Colonic mucosa (tissue), 4 donors: ENCODE measurements around the gene STK38L. TPM values are rescaled to one million over a fixed set of nuclear protein-coding genes. Genes with fewer than 3 reads are reported as not detected.

ENCODE experiments used
- DNase-seq: peaks from one replicate; pipeline ENCODE4 v3.0.0-alpha.2; 2020
- H3K27ac ChIP-seq: fragments of 200-600 bp; one replicate; pipeline ENCODE4 v1.8.0; 2021
- H3K27me3 ChIP-seq: fragments of 200-600 bp; one replicate; pipeline ENCODE4 v1.8.0; 2021
- H3K36me3 ChIP-seq: fragments of 200-600 bp; one replicate; pipeline ENCODE4 v1.8.0; 2021
- H3K4me1 ChIP-seq: fragments of 200-600 bp; one replicate; pipeline ENCODE4 v1.8.0; 2021; ENCODE audit warnings: mild to moderate bottlenecking
- H3K4me3 ChIP-seq: fragments of 200-600 bp; one replicate; pipeline ENCODE4 v1.8.0; 2021
- H3K9ac ChIP-seq, 2 donors: one replicate each; pipeline ENCODE4 v1.7.0; 2013; ENCODE audit warnings: control low read depth in 2 of 2, low read depth in 2 of 2, low read length in 2 of 2
- H3K9me3 ChIP-seq: fragments of 200-600 bp; one replicate; pipeline ENCODE4 v1.8.0; 2021
- intact Hi-C: fragments of 100-400 bp; cut with DNase I; formaldehyde crosslinking; loops from one replicate; pipeline ENCODE4 v1.14.1; 2022
- total RNA-seq, 2 donors: library from RNA; stranded (reverse); fragmentation: NEBNext Ultra II Directional in 1 of 2; extraction: Animal tissue kit (Norgen Biotek cat#: 25700) in 1 of 2; gene quantifications; one replicate each; pipeline ENCODE4 v1.2.1, GENCODE V29; 2021
- TF ChIP-seq, protein P1 (sequence below): fragments of 200-600 bp; IDR thresholded peaks from one replicate; pipeline ENCODE4 v1.8.0; 2022; ENCODE audit warnings: antibody characterized with exemption, mild to moderate bottlenecking
- donor health status: healthy.
- donor health status: DM: no; HTN: no; CAD: no.
- donor health status: DM: no; HTN: no; CAD: no.

Gene STK38L
- total RNA-seq, 2 donors from 2014 or later: 41.9 to 76.6 TPM

DNA sequence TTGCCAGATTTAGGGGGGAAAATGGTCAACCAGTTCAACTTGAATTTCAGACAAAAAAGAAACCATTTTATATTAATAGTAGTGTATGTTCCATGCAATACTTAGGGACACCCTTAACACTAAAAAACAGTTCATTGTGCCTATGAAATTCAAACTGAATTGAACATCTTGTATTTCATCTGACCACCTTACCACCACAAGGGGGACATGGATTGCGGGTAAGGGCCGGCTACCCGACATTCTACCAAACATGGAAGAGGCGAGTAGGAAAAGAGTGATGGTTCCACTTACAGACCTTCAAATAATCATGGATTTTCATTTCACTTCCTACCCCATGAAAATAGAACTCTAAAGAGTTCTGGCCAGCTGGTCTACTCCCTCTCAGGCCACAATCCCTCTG lies 10.3 kb upstream of the STK38L start:
- no peaks in the 10 kb centered on the region for H3K9me3 ChIP-seq
- no peak for DNase-seq
- H3K36me3 ChIP-seq: no peaks in the 10 kb centered on the region
- H3K4me1 ChIP-seq: no peaks in the 10 kb centered on the region
- no peak overlapping the region for H3K27ac ChIP-seq
- intact Hi-C loops: no loop called here
- H3K4me3 ChIP-seq: no peak overlapping the region
- TF ChIP-seq, protein P1, sequence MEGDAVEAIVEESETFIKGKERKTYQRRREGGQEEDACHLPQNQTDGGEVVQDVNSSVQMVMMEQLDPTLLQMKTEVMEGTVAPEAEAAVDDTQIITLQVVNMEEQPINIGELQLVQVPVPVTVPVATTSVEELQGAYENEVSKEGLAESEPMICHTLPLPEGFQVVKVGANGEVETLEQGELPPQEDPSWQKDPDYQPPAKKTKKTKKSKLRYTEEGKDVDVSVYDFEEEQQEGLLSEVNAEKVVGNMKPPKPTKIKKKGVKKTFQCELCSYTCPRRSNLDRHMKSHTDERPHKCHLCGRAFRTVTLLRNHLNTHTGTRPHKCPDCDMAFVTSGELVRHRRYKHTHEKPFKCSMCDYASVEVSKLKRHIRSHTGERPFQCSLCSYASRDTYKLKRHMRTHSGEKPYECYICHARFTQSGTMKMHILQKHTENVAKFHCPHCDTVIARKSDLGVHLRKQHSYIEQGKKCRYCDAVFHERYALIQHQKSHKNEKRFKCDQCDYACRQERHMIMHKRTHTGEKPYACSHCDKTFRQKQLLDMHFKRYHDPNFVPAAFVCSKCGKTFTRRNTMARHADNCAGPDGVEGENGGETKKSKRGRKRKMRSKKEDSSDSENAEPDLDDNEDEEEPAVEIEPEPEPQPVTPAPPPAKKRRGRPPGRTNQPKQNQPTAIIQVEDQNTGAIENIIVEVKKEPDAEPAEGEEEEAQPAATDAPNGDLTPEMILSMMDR: no peak
- H3K27me3 ChIP-seq: no peaks in the 10 kb centered on the region
- no peak overlapping the region for H3K9ac ChIP-seq

DNA sequence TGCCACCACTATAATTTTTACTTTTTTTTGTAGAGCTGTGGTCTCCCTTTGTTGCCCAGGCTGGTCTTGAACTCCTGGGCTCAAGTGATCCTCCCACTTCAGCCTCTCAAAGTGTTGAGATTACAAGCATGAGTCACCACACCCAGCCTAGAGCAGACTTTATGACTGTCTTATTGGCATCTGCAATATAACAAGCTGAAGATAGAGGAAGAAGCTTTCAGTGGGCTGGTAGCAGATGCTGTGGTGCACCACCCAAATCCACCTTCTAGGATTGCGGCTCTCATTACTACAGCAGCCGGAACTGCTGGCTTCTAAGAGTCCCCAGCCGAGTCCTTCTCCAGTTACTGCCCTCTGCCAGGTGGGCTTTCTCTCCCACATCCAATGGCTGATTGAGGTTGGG lies 7.6 kb upstream of the STK38L start:
- intact Hi-C loops: no loop called here
- DNase-seq: peak; percentile 34
- H3K9me3 ChIP-seq: no peaks in the 10 kb centered on the region

DNA sequence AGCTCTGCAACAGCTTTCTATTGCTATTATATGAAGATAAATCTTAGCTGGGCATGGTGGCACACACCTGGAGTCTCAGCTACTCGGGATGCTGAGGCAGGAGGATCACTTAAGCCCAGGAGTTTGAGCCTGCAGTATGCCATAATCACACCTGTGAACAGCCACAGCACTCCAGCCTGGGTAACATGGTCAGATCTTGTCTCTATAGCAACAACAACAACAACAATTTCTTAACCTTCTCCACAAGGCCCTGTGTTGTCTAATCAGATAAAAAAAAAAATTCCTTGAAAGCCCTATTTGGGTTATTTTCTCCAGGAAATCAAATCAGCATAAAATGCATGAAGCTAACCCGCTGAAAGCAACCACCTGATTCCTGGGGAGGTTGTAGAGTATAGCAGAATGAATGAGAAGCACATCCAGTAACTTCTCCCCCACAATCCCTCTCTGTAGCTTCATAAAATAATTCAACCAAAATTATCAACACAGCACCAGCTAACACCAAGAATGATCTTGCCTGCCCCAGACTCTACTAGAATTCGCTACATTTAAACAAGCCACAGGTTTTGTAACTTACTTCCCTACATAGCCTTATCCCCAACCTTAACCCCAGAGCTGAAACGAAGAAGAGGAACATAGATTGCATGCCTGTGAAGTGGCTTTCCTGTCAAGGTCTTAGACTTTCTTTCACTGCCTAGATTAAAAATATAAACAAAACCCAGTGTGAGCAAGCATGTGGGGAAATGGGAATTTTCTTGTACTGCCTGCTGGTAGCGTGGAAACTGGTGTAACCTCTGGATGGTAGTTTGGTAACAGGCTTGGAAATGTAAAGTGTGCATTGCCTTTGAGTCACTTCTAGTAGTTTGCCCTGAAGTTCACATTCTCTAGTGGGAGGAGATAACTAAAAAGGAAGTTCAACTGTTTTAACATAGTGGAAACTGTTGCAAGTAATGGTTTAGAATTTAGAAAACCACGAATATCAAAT lies 6.0 kb upstream of the STK38L start:
- no peak overlapping the region for H3K9ac ChIP-seq
- no peak overlapping the region for H3K4me3 ChIP-seq
- no peak for DNase-seq
- H3K27me3 ChIP-seq: no peaks in the 10 kb centered on the region
- no peaks in the 10 kb centered on the region for H3K9me3 ChIP-seq
- intact Hi-C loops: no loop called here
- no peaks in the 10 kb centered on the region for H3K36me3 ChIP-seq
- TF ChIP-seq, protein P1: no peak
- H3K27ac ChIP-seq: no peak overlapping the region
- H3K4me1 ChIP-seq: no peaks in the 10 kb centered on the region

More for the DNA sequence above, 7.6 kb upstream of the STK38L start:
- TF ChIP-seq, protein P1: no peak
- H3K4me1 ChIP-seq: no peaks in the 10 kb centered on the region
- H3K27ac ChIP-seq: no peak overlapping the region
- H3K27me3 ChIP-seq: no peaks in the 10 kb centered on the region
- H3K4me3 ChIP-seq: no peak overlapping the region
- H3K9ac ChIP-seq: no peak overlapping the region
- H3K36me3 ChIP-seq: no peaks in the 10 kb centered on the region

DNA sequence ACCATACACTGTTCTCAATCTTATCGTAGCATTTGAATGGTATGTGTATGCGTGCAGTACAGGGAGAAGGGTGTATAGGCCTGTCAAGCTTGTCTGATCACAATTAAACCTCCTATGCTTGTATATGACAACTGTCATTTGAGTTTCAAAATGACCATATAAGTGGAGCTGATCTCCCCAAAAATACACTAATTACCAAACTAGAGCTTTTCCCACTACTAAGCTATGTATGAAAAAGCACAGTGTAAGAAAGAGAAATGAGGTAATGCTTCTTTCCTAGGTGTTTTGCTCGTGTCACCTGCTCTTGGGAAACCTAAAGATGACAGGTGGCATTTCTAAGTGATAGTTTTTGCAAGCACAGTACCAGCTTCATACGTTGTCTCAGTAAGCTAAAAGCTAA lies 1.1 kb upstream of the STK38L start:
- Histone ChIP-seq H3K36me3 (no peaks in the 10 kb centered on the region), H3K27ac (no peak overlapping the region), H3K9ac (no peak overlapping the region), H3K4me1 (no peaks in the 10 kb centered on the region), H3K9me3 (no peaks in the 10 kb centered on the region), H3K27me3 (no peaks in the 10 kb centered on the region), H3K4me3 (no peak overlapping the region)
- TF ChIP-seq, protein P1: no peak
- intact Hi-C loops: no loop called here
- DNase-seq: no peak

DNA sequence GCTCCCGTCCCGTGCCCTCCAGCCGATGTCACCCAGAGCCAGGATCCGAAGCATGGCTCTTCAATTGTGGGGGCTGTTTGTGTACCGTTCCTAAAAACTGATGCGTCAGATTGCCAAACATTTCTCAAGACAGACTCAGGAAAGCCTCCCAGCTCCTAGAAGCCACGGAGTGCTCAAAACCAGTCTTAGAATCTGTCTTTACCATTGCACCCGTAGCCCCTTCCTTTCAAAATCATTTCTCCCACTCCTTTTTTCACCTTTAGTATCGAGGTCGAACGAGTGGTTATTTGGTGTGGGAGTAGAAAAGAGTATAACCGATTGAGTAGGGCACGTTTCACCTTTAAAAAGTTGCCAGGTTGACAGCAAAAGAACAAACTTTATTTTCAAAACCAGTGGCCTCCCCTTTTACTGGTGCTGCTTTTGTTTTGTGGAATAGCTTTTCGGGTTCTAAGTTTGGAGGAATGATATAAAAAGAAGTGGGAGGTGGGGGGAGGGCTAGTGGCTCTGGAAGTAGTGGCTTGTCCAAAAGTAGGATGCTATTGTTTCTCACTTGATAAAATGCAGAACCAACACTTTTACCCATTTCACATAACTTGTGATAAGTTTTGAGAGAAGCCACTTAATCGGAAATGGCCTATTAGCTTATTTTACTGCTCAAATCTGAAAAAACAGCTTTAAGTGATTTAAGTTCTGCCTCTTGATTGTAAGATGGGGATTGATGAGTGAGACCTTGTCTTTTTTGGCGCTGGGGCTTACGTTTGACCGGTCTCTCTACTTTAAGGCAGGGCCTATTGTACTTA lies 803 bp downstream of the STK38L start:
- TF ChIP-seq, protein P1: no peak
- no peaks in the 10 kb centered on the region for H3K36me3 ChIP-seq
- intact Hi-C loops: loop anchor here (5.0 kb wide), 1 partner anchor 37 kb away; no protein-coding TSS in a partner anchor
- H3K9me3 ChIP-seq: no peaks in the 10 kb centered on the region
- peak overlapping the region; percentile 85 to 96 for H3K9ac ChIP-seq
- peak overlapping the region; percentile 65 for H3K4me3 ChIP-seq
- no peaks in the 10 kb centered on the region for H3K4me1 ChIP-seq
- no peaks in the 10 kb centered on the region for H3K27me3 ChIP-seq
- no peak for DNase-seq
- peak overlapping the region; percentile 87 for H3K27ac ChIP-seq
